Smooth muscle cell (in vitro differentiated cells): ENCODE measurements around the gene MYL2. TPM values are rescaled to one million over a fixed set of nuclear protein-coding genes. Genes with fewer than 3 reads are reported as not detected.
"Not testable (repeated sequence)": the region's sequence is repeated elsewhere in the genome, so short reads cannot be mapped to it uniquely, and the experiment has no call there.

Source experiments
- DNase-seq: peaks from one replicate; lab custom pipeline; 2025; ENCODE audit not compliant: unreplicated experiment; lab: John Stamatoyannopoulos, UW
- H2AFZ ChIP-seq: fragments of 200-600 bp; sonication (generic); 2 replicates; pipeline ENCODE4 v1.6.0; 2016; ENCODE audit warnings: antibody characterized with exemption, low read depth, mild to moderate bottlenecking
- H3F3A ChIP-seq: fragments of 200-600 bp; sonication (generic); 2 replicates; pipeline ENCODE4 v1.6.0; 2017; ENCODE audit warnings: antibody characterized with exemption, low read depth
- H3K27ac ChIP-seq: fragments of 200-600 bp; sonication (generic); 2 replicates; pipeline ENCODE4 v1.5.1; 2016; ENCODE audit warnings: low read depth, mild to moderate bottlenecking
- H3K27me3 ChIP-seq: fragments of 200-600 bp; sonication (generic); 2 replicates; pipeline ENCODE4 v1.6.1; 2016; ENCODE audit warnings: low read depth, mild to moderate bottlenecking
- H3K36me3 ChIP-seq: fragments of 200-600 bp; sonication (generic); 2 replicates; pipeline ENCODE4 v1.5.1; 2016; ENCODE audit warnings: low read depth
- H3K4me1 ChIP-seq: fragments of 200-600 bp; sonication (generic); 2 replicates; pipeline ENCODE4 v1.5.1; 2016; ENCODE audit warnings: low read depth
- H3K4me2 ChIP-seq: fragments of 200-600 bp; sonication (generic); 2 replicates; pipeline ENCODE4 v1.6.0; 2016; ENCODE audit warnings: mild to moderate bottlenecking
- H3K4me3 ChIP-seq: fragments of 200-600 bp; sonication (generic); 2 replicates; pipeline ENCODE4 v1.5.1; 2016; ENCODE audit warnings: mild to moderate bottlenecking
- H3K79me2 ChIP-seq: fragments of 200-600 bp; sonication (generic); 2 replicates; pipeline ENCODE4 v1.6.0; 2016; ENCODE audit warnings: low read depth, mild to moderate bottlenecking
- H3K9ac ChIP-seq: fragments of 200-600 bp; sonication (generic); 2 replicates; pipeline ENCODE4 v1.6.0; 2016; ENCODE audit warnings: low read depth
- H3K9me3 ChIP-seq: fragments of 200-600 bp; sonication (generic); replicated peaks from 2 replicates; pipeline ENCODE4 v1.5.1; 2016; ENCODE audit warnings: low read depth
- H4K20me1 ChIP-seq: fragments of 200-600 bp; sonication (generic); 2 replicates; pipeline ENCODE4 v1.6.0; 2016; ENCODE audit warnings: low read depth
- CTCF ChIP-seq: fragments of 200-600 bp; sonication (generic); IDR thresholded peaks from 2 replicates; pipeline ENCODE4 v1.5.1; 2017; ENCODE audit warnings: borderline replicate concordance, mild to moderate bottlenecking, antibody characterized with exemption; ENCODE audit not compliant: insufficient read depth, poor library complexity, severe bottlenecking
- WGBS: methylation state at CpG from one replicate; pipeline ENCODE4 v1.1.7; 2016; ENCODE audit warnings: low lambda C conversion rate; 5-methylcytosine and 5-hydroxymethylcytosine counted together
- polyA plus RNA-seq: library from polyadenylated mRNA; unstranded; fragments of >200 nt; fragmentation: Nextera tagmentation; extraction: Ambion mirVana; gene quantifications from 2 replicates; pipeline ENCODE4 v1.2.1, GENCODE V29; 2016
- total RNA-seq: library from RNA; depleted of rRNA; stranded (reverse); fragments of >200 nt; gene quantifications from 2 replicates; pipeline ENCODE4 v1.2.3, GENCODE V29; 2014

MYL2 gene
- total and polyA plus RNA-seq, 2 experiments from 2014 or later, result not detected

- no peaks in the 10 kb centered on the region for H3K36me3 ChIP-seq
- H3K27me3 ChIP-seq, result peaks cover 8% of the 10 kb centered on the region
- H3K9ac ChIP-seq, result no peak overlapping the region
- no peak overlapping the region for H3K4me3 ChIP-seq
- no peak overlapping the region for H2AFZ ChIP-seq
- H3K9me3 ChIP-seq, result no peaks in the 10 kb centered on the region
- H3K27ac ChIP-seq, result no peak overlapping the region
- TF ChIP-seq CTCF, result no peak
- WGBS, result 95% methylated on average over 9 of the region's 9 CpGs
- no peaks in the 10 kb centered on the region for H4K20me1 ChIP-seq
- no peaks in the 10 kb centered on the region for H3F3A ChIP-seq
- H3K4me1 ChIP-seq, result no peaks in the 10 kb centered on the region
- DNase-seq, result no peak
- no peaks in the 10 kb centered on the region for H3K79me2 ChIP-seq
- H3K4me2 ChIP-seq, result no peak overlapping the region
Observed at GRCh38 chr12:110957652-110958051, 37.3 kb upstream of the MYL2 start.

GRCh38 chr12:110957159-110957558 lies 36.8 kb upstream of the MYL2 start:
- no peaks in the 10 kb centered on the region for H3K4me1 ChIP-seq
- TF ChIP-seq CTCF, result no peak
- no peak overlapping the region for H2AFZ ChIP-seq
- H3K4me2 ChIP-seq, result no peak overlapping the region
- no peaks in the 10 kb centered on the region for H3K9me3 ChIP-seq
- WGBS, result 90% methylated on average over 10 of the region's 10 CpGs
- no peaks in the 10 kb centered on the region for H4K20me1 ChIP-seq
- H3K9ac ChIP-seq, result no peak overlapping the region
- no peak overlapping the region for H3K4me3 ChIP-seq
- no peaks in the 10 kb centered on the region for H3F3A ChIP-seq
- H3K27me3 ChIP-seq, result peaks cover 4% of the 10 kb centered on the region
- no peak for DNase-seq
- no peak overlapping the region for H3K27ac ChIP-seq
- H3K36me3 ChIP-seq, result no peaks in the 10 kb centered on the region
- no peaks in the 10 kb centered on the region for H3K79me2 ChIP-seq

- H3K79me2 ChIP-seq, H2AFZ ChIP-seq, DNase-seq, H3K36me3 ChIP-seq, H3K27ac ChIP-seq, H3K4me1 ChIP-seq, H3K4me3 ChIP-seq, H3K9ac ChIP-seq, H3K4me2 ChIP-seq, H3K27me3 ChIP-seq, H3K9me3 ChIP-seq, H4K20me1 ChIP-seq, H3F3A ChIP-seq: not testable (repeated sequence)
- WGBS, result 96% methylated on average over 16 of the region's 31 CpGs
Observed at GRCh38 chr12:110950867-110951266, 30.5 kb upstream of the MYL2 start.

GRCh38 chr12:110950466-110950865 lies 30.1 kb upstream of the MYL2 start:
- H3K9me3 ChIP-seq, H3K27me3 ChIP-seq, H3K27ac ChIP-seq, H3K4me3 ChIP-seq, DNase-seq, H3F3A ChIP-seq, H4K20me1 ChIP-seq, H2AFZ ChIP-seq, H3K4me2 ChIP-seq, H3K4me1 ChIP-seq, H3K79me2 ChIP-seq, H3K36me3 ChIP-seq, H3K9ac ChIP-seq: not testable (repeated sequence)
- 92% methylated on average over 2 of the region's 31 CpGs for WGBS

- no peak overlapping the region for H2AFZ ChIP-seq
- H3K36me3 ChIP-seq, result no peaks in the 10 kb centered on the region
- H3K27me3 ChIP-seq, result no peaks in the 10 kb centered on the region
- H3K9me3 ChIP-seq, result no peaks in the 10 kb centered on the region
- TF ChIP-seq CTCF, result no peak
- H3K4me1 ChIP-seq, result no peaks in the 10 kb centered on the region
- H3K4me3 ChIP-seq, result no peak overlapping the region
- H3K27ac ChIP-seq, result no peak overlapping the region
- H3K79me2 ChIP-seq, result no peaks in the 10 kb centered on the region
- no peaks in the 10 kb centered on the region for H4K20me1 ChIP-seq
- DNase-seq, result no peak
- no peak overlapping the region for H3K9ac ChIP-seq
- H3F3A ChIP-seq, result no peaks in the 10 kb centered on the region
- H3K4me2 ChIP-seq, result no peak overlapping the region
- WGBS, result 61% methylated on average over 2 of the region's 2 CpGs
Observed at GRCh38 chr12:110948041-110948440, 27.7 kb upstream of the MYL2 start.
